K562 (cell line): Measurements from ENCODE around the gene CCNT2. TPM values are rescaled to one million over a fixed set of nuclear protein-coding genes. Genes with fewer than 3 reads are reported as not detected.

Source experiments
- BRCA1 ChIP-seq, 2 experiments: fragments of 450-650 bp in 1 of 2; sonication (generic) in 1 of 2; formaldehyde crosslinking in 1 of 2; IDR thresholded peaks; 2 replicates each; pipeline versions ENCODE4 v1.5.0 to v1.6.1; 2017 to 2020; ENCODE audit warnings: mild to moderate bottlenecking in 1 of 2, missing genetic modification reagents in 1 of 2
- CEBPZ ChIP-seq: fragments of 150-350 bp; IDR thresholded peaks from 2 replicates; pipeline ENCODE4 v1.6.1; 2014; ENCODE audit warnings: low read depth, mild to moderate bottlenecking, low read length, borderline replicate concordance
- FIP1L1 ChIP-seq: fragments of 200-400 bp; formaldehyde crosslinking; IDR thresholded peaks from 2 replicates; pipeline ENCODE4 v1.6.1; 2018; ENCODE audit warnings: mild to moderate bottlenecking, low read depth, low read length; ENCODE audit not compliant: poor library complexity, severe bottlenecking
- FOXP1 ChIP-seq: sonication (generic); formaldehyde crosslinking; IDR thresholded peaks from 2 replicates; pipeline ENCODE4 v1.8.0; 2022; ENCODE audit warnings: mild to moderate bottlenecking, missing genetic modification reagents
- FUS ChIP-seq: fragments of 200-400 bp; formaldehyde crosslinking; optimal IDR thresholded peaks from 2 replicates; pipeline ENCODE3; 2017; ENCODE audit warnings: low read depth, low read length
- MAZ ChIP-seq, 2 experiments: fragments of 450-650 bp in 1 of 2; sonication (generic) in 1 of 2; formaldehyde crosslinking; IDR thresholded peaks in 1 of 2; conservative IDR thresholded peaks in 1 of 2; 2 replicates each; pipeline versions ENCODE4 v1.4.0 to v1.5.0; 2020; ENCODE audit warnings: mild to moderate bottlenecking in 1 of 2, missing genetic modification reagents in 1 of 2
- RAD51 ChIP-seq: fragments of 450-650 bp; IDR thresholded peaks from 2 replicates; pipeline ENCODE4 v1.7.1; 2016; ENCODE audit warnings: low read depth, mild to moderate bottlenecking, borderline replicate concordance
- ZMIZ1 ChIP-seq, 2 experiments: fragments of 150-350 bp in 1 of 2; IDR thresholded peaks; 2 replicates each; pipeline ENCODE4 v1.6.1; 2012 to 2016; ENCODE audit warnings: low read depth in 2 of 2, low read length in 2 of 2, mild to moderate bottlenecking in 1 of 2, moderate library complexity in 1 of 2
- ZNF407 ChIP-seq: fragments of 450-650 bp; IDR thresholded peaks from 2 replicates; pipeline ENCODE4 v1.6.1; 2016; ENCODE audit warnings: low read depth
- ZNF507 ChIP-seq: conservative IDR thresholded peaks from 2 replicates; pipeline ENCODE4 v1.6.1; 2017; ENCODE audit warnings: missing genetic modification characterization, missing compliant biosample characterization
- polyA plus RNA-seq, 8 experiments: library from polyadenylated mRNA; depleted of rRNA in 4 of 8; stranded (reverse) in 5 of 8; unstranded in 3 of 8; fragments of >200 nt; fragmentation: Nextera tagmentation in 2 of 8; fragmentation: Illumina TruSeq in 1 of 8; extraction: Ambion mirVana in 2 of 8; extraction: Trizol in 1 of 8; gene quantifications; 2 replicates each; pipeline versions ENCODE4 v1.2.1 to v1.2.3, GENCODE V29; 2011 to 2014; ENCODE audit warnings: inconsistent platforms in 1 of 8, missing spikeins in 1 of 8
- total RNA-seq, 7 experiments: library from RNA; depleted of rRNA in 6 of 7; stranded (reverse); fragments of >200 nt in 6 of 7; fragmentation: Illumina TruSeq in 2 of 7; extraction: Trizol in 2 of 7; gene quantifications; 2 replicates each; pipeline versions ENCODE4 v1.2.1 to v1.2.3, GENCODE V29; 2011 to 2021; ENCODE audit warnings: low replicate concordance in 1 of 7

CCNT2 gene
- total and polyA plus RNA-seq, 9 of the 15 experiments (the other 6 are each of a cell fraction or from before 2014, with no cell fraction given) = 12.6 to 30.0 (median 22.7) TPM

- TF ChIP-seq MAZ (CRISPR knock-in tag; conservative IDR thresholded peaks at IDR 0.05 in 1 of 2, IDR thresholded peaks at IDR 0.05 in 1 of 2) (peak; percentile 98 to 99), FUS (no peak), BRCA1 (IDR thresholded peaks at IDR 0.05) (no peak), BRCA1 (CRISPR knock-in tag; IDR thresholded peaks at IDR 0.05) (no peak), RAD51 (no peak), ZNF407 (peak; percentile 95), FOXP1 (CRISPR knock-in tag) (0 out of 2 replicates have a peak, but pooled peaks have one; percentile 17), CEBPZ (no peak), ZNF507 (tag) (no peak), ZMIZ1 (IDR thresholded peaks at IDR 0.05; ENCODE audit: low read depth in 2 of 2, low read length in 2 of 2) (no peak), FIP1L1 (peak; percentile 78)
Observed at GRCh38 chr2:134918526-134919340, at the start of gene CCNT2 (continued).
